ENCODE data around the gene SRI. TPM values are rescaled to one million over a fixed set of nuclear protein-coding genes. Genes with fewer than 3 reads are reported as not detected.

Gene SRI
- total and polyA plus RNA-seq, 2 experiments from 2014 or later = 116 to 228 TPM

GRCh38 chr7:88216276-88216675 lies 3.6 kb downstream of the SRI start:
- no peaks in the 10 kb centered on the region for H3K9me3 ChIP-seq (ENCODE audit: low read depth)
- H3K27me3 ChIP-seq = no peaks in the 10 kb centered on the region
- no peak overlapping the region for H3K27ac ChIP-seq
- no peak for TF ChIP-seq CTCF (IDR thresholded peaks at IDR 0.05; ENCODE audit: poor library complexity)
- no peak for TF ChIP-seq EZH2 (IDR thresholded peaks at IDR 0.05; ENCODE audit: borderline replicate concordance)
- no peak for TF ChIP-seq EZH2phosphoT487 (IDR thresholded peaks at IDR 0.05; ENCODE audit: low read depth, severe bottlenecking, unreplicated experiment)
- H3K4me3 ChIP-seq = no peak overlapping the region
- H4K20me1 ChIP-seq (ENCODE audit: insufficient read depth, poor library complexity, severe bottlenecking) = peaks cover 5% of the 10 kb centered on the region
- no peaks in the 10 kb centered on the region for H3K36me3 ChIP-seq (replicated peaks; ENCODE audit: insufficient read depth, low read depth)
- H3K4me1 ChIP-seq (ENCODE audit: insufficient read depth) = no peaks in the 10 kb centered on the region
- H2AFZ ChIP-seq = no peak overlapping the region
- H3K9me2 ChIP-seq (replicated peaks; ENCODE audit: insufficient read depth) = no peaks in the 10 kb centered on the region
- no peak overlapping the region for H3K4me2 ChIP-seq
- peaks cover 58% of the 10 kb centered on the region for H3K79me2 ChIP-seq
- DNase-seq (ENCODE audit: low spot score) = no peak

DNA sequence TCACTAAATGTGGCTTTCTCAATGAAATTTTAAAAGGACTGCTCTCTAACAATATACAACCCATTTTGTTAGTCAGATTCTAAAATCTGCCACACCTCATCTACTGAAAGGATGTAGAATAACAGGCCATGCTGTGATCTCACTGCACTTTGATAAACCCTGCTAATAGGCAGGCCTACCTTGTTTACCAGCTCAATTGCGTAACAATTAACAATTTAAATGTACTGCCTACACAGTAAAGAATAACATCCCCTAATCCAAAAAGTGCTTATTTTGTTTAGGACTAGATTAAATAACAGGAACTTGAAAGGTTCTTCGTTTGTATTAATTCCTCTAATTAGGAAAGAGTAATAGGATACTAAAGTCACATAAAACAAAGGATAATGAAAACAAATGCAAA lies 4.5 kb downstream of the SRI start:
- Histone ChIP-seq H3K27ac (no peak overlapping the region), H3K9me3 (ENCODE audit: low read depth) (no peaks in the 10 kb centered on the region), H4K20me1 (ENCODE audit: insufficient read depth, poor library complexity, severe bottlenecking) (peaks cover 5% of the 10 kb centered on the region), H3K4me3 (no peak overlapping the region), H3K4me2 (no peak overlapping the region), H3K9me2 (replicated peaks; ENCODE audit: insufficient read depth) (no peaks in the 10 kb centered on the region), H3K36me3 (replicated peaks; ENCODE audit: insufficient read depth, low read depth) (no peaks in the 10 kb centered on the region), H2AFZ (no peak overlapping the region), H3K79me2 (peaks cover 58% of the 10 kb centered on the region), H3K27me3 (no peaks in the 10 kb centered on the region), H3K4me1 (ENCODE audit: insufficient read depth) (no peaks in the 10 kb centered on the region)
- TF ChIP-seq EZH2phosphoT487 (IDR thresholded peaks at IDR 0.05; ENCODE audit: low read depth, severe bottlenecking, unreplicated experiment) (no peak), EZH2 (IDR thresholded peaks at IDR 0.05; ENCODE audit: borderline replicate concordance) (no peak), CTCF (IDR thresholded peaks at IDR 0.05; ENCODE audit: poor library complexity) (no peak)
- WGBS (ENCODE audit: low lambda C conversion rate, missing lambda C conversion rate) = 76% methylated on average over 2 of the region's 2 CpGs
- no peak for DNase-seq (ENCODE audit: low spot score)

DNA sequence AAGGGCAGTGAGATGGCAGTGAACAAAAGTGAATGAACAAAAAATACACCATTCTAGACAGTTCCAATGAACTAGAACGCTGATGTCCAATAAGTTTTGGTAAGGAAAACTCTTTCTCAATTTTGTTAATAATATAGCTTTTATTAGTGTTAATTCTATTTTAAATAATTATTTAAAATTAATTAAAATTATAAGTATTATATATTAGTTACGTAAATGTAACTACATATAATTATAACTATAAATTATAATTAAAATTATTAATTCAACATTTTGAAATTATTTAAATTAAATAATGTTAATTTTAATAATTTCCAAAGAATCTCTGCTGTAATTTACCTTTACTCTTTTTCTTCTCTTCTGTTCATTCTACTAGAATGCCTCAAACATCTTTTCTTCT lies 5.4 kb downstream of the SRI start:
- TF ChIP-seq EZH2phosphoT487 (IDR thresholded peaks at IDR 0.05; ENCODE audit: low read depth, severe bottlenecking, unreplicated experiment) (no peak), EZH2 (IDR thresholded peaks at IDR 0.05; ENCODE audit: borderline replicate concordance) (no peak), CTCF (IDR thresholded peaks at IDR 0.05; ENCODE audit: poor library complexity) (no peak)
- H3K36me3 ChIP-seq (replicated peaks; ENCODE audit: insufficient read depth, low read depth) = no peaks in the 10 kb centered on the region
- no peak overlapping the region for H2AFZ ChIP-seq
- H3K27ac ChIP-seq = no peak overlapping the region
- no peaks in the 10 kb centered on the region for H3K27me3 ChIP-seq
- H3K9me3 ChIP-seq (ENCODE audit: low read depth) = no peaks in the 10 kb centered on the region
- H4K20me1 ChIP-seq (ENCODE audit: insufficient read depth, poor library complexity, severe bottlenecking) = peaks cover 5% of the 10 kb centered on the region
- no peak overlapping the region for H3K4me3 ChIP-seq
- H3K4me2 ChIP-seq = no peak overlapping the region
- WGBS (ENCODE audit: low lambda C conversion rate, missing lambda C conversion rate) = 100% methylated on average over 2 of the region's 2 CpGs
- H3K9me2 ChIP-seq (replicated peaks; ENCODE audit: insufficient read depth) = no peaks in the 10 kb centered on the region
- no peaks in the 10 kb centered on the region for H3K4me1 ChIP-seq (ENCODE audit: insufficient read depth)
- no peak for DNase-seq (ENCODE audit: low spot score)
- H3K79me2 ChIP-seq = peaks cover 56% of the 10 kb centered on the region

DNA sequence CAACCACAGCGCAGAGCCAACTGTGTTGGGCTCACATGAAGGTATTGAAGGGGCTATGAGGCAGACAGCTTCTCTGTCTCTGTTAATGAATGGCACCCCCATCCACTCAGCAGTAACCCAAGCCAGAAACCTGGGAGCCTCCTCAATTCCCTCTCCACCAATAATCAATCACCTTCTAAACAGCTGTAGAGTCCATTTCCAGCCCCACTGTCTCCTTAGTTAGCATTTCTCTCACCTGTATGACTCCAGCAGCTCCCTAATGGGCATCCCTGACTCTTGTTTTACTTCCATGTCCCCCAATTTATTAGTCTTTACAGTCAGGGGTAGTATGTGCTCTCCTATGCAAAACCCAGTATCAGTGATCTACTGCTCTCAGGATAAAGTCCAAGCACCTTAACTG lies 6.9 kb downstream of the SRI start:
- Histone ChIP-seq H3K27ac (no peak overlapping the region), H2AFZ (no peak overlapping the region), H3K36me3 (replicated peaks; ENCODE audit: insufficient read depth, low read depth) (no peaks in the 10 kb centered on the region), H4K20me1 (ENCODE audit: insufficient read depth, poor library complexity, severe bottlenecking) (peaks cover 5% of the 10 kb centered on the region), H3K4me3 (no peak overlapping the region), H3K4me2 (no peak overlapping the region), H3K9me3 (ENCODE audit: low read depth) (no peaks in the 10 kb centered on the region), H3K4me1 (ENCODE audit: insufficient read depth) (no peaks in the 10 kb centered on the region), H3K27me3 (no peaks in the 10 kb centered on the region), H3K79me2 (peaks cover 41% of the 10 kb centered on the region), H3K9me2 (replicated peaks; ENCODE audit: insufficient read depth) (no peaks in the 10 kb centered on the region)
- no peak for DNase-seq (ENCODE audit: low spot score)
- WGBS (ENCODE audit: low lambda C conversion rate, missing lambda C conversion rate) = 95% methylated on average over 1 of the region's 1 CpG
- TF ChIP-seq CTCF (IDR thresholded peaks at IDR 0.05; ENCODE audit: poor library complexity) = no peak
- TF ChIP-seq EZH2 (IDR thresholded peaks at IDR 0.05; ENCODE audit: borderline replicate concordance) = no peak
- no peak for TF ChIP-seq EZH2phosphoT487 (IDR thresholded peaks at IDR 0.05; ENCODE audit: low read depth, severe bottlenecking, unreplicated experiment)
